ENCODE measurements around the gene PPP1R14C. TPM values are rescaled to one million over a fixed set of nuclear protein-coding genes. Genes with fewer than 3 reads are reported as not detected.

Gene PPP1R14C
- total and polyA plus RNA-seq, 2 experiments from 2014 or later = 2.1 to 5.2 TPM

DNA sequence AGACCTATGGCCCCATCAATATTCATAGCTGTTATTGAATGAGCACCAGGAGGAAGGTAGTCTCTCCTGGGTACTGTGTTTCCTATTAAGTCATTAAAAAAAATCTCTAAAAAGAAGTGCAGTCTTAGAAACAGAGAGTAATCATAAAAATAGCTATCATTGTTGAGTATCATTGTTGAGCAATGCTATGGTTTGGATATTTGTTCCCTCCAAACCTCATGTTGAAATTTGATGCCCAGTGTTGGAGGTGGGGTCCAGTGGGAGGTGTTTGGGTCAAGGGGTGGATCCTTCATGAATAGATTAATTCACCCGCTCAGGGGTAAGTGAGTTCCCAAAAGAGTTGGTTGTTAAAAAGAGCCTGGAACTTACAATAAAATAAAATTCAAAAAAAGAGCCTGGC is 137.9 kb downstream of the PPP1R14C start:
- no peaks in the 10 kb centered on the region for H3K79me2 ChIP-seq
- DNase-seq (ENCODE audit: low spot score) = no peak
- no peak overlapping the region for H2AFZ ChIP-seq
- H3K4me1 ChIP-seq (ENCODE audit: insufficient read depth) = no peaks in the 10 kb centered on the region
- H4K20me1 ChIP-seq (ENCODE audit: insufficient read depth, poor library complexity, severe bottlenecking) = no peaks in the 10 kb centered on the region
- no peaks in the 10 kb centered on the region for H3K9me3 ChIP-seq (ENCODE audit: low read depth)
- H3K4me3 ChIP-seq = no peak overlapping the region
- H3K36me3 ChIP-seq (replicated peaks; ENCODE audit: insufficient read depth, low read depth) = no peaks in the 10 kb centered on the region
- no peak overlapping the region for H3K4me2 ChIP-seq
- H3K27me3 ChIP-seq = no peaks in the 10 kb centered on the region
- TF ChIP-seq, protein P1, sequence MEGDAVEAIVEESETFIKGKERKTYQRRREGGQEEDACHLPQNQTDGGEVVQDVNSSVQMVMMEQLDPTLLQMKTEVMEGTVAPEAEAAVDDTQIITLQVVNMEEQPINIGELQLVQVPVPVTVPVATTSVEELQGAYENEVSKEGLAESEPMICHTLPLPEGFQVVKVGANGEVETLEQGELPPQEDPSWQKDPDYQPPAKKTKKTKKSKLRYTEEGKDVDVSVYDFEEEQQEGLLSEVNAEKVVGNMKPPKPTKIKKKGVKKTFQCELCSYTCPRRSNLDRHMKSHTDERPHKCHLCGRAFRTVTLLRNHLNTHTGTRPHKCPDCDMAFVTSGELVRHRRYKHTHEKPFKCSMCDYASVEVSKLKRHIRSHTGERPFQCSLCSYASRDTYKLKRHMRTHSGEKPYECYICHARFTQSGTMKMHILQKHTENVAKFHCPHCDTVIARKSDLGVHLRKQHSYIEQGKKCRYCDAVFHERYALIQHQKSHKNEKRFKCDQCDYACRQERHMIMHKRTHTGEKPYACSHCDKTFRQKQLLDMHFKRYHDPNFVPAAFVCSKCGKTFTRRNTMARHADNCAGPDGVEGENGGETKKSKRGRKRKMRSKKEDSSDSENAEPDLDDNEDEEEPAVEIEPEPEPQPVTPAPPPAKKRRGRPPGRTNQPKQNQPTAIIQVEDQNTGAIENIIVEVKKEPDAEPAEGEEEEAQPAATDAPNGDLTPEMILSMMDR (IDR thresholded peaks at IDR 0.05; ENCODE audit: poor library complexity) = no peak
- TF ChIP-seq EZH2 (IDR thresholded peaks at IDR 0.05; ENCODE audit: borderline replicate concordance) = no peak
- TF ChIP-seq EZH2phosphoT487 (IDR thresholded peaks at IDR 0.05; ENCODE audit: low read depth, severe bottlenecking, unreplicated experiment) = no peak
- WGBS (ENCODE audit: low lambda C conversion rate, missing lambda C conversion rate) = 89% methylated on average over 1 of the region's 1 CpG
- H3K27ac ChIP-seq = no peak overlapping the region
- no peaks in the 10 kb centered on the region for H3K9me2 ChIP-seq (replicated peaks; ENCODE audit: insufficient read depth)

DNA sequence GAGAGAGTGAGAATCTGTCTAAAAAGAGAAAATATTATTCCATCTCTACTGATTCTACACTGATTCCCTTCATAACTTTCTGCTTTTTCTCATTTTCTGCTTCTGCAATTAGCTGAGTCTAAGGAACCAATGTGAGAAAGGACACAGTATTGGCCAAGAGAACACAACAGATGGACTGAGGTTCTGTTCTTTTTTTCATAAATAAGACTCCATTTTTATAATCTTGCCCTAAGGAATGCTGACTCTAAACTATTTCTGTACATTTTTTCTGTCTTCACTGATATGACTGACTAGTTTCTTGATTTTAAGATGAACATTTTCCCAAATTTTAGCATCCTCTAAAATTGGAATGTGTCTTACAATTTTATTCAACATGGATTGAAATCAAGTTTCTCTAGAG is 138.9 kb downstream of the PPP1R14C start:
- Histone ChIP-seq H3K27me3 (no peaks in the 10 kb centered on the region), H3K27ac (no peak overlapping the region), H3K9me3 (ENCODE audit: low read depth) (no peaks in the 10 kb centered on the region), H3K4me1 (ENCODE audit: insufficient read depth) (no peaks in the 10 kb centered on the region), H2AFZ (no peak overlapping the region), H3K4me2 (no peak overlapping the region), H3K9me2 (replicated peaks; ENCODE audit: insufficient read depth) (no peaks in the 10 kb centered on the region), H3K4me3 (no peak overlapping the region), H4K20me1 (ENCODE audit: insufficient read depth, poor library complexity, severe bottlenecking) (no peaks in the 10 kb centered on the region), H3K36me3 (replicated peaks; ENCODE audit: insufficient read depth, low read depth) (no peaks in the 10 kb centered on the region), H3K79me2 (no peaks in the 10 kb centered on the region)
- TF ChIP-seq EZH2 (IDR thresholded peaks at IDR 0.05; ENCODE audit: borderline replicate concordance) (no peak), EZH2phosphoT487 (IDR thresholded peaks at IDR 0.05; ENCODE audit: low read depth, severe bottlenecking, unreplicated experiment) (no peak)
- TF ChIP-seq, protein P1 (IDR thresholded peaks at IDR 0.05; ENCODE audit: poor library complexity) = no peak
- DNase-seq (ENCODE audit: low spot score) = no peak

DNA sequence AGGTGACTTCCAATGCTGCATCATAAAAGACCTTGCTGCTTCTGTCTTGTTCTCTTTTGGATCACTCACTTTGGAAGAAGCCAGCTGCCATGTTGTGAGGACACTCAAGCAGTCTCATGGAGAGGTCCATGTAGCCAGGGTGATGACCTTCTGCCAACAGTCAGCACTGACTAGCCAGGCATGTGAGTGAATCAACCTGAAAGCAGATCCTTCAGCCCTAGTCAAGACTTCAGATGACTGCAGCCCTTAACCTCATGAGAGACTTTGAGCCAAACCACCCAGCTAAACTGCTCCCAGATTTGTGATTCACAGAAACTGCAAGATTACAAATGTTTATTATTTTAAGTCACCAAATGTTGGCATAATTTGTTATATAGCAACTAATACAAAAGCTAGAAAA is 140.0 kb downstream of the PPP1R14C start:
- Histone ChIP-seq H4K20me1 (ENCODE audit: insufficient read depth, poor library complexity, severe bottlenecking) (no peaks in the 10 kb centered on the region), H3K9me2 (replicated peaks; ENCODE audit: insufficient read depth) (no peaks in the 10 kb centered on the region), H3K4me3 (no peak overlapping the region), H3K27ac (no peak overlapping the region), H3K27me3 (no peaks in the 10 kb centered on the region), H3K4me2 (no peak overlapping the region), H3K4me1 (ENCODE audit: insufficient read depth) (no peaks in the 10 kb centered on the region), H2AFZ (no peak overlapping the region), H3K9me3 (ENCODE audit: low read depth) (no peaks in the 10 kb centered on the region), H3K36me3 (replicated peaks; ENCODE audit: insufficient read depth, low read depth) (no peaks in the 10 kb centered on the region), H3K79me2 (no peaks in the 10 kb centered on the region)
- TF ChIP-seq EZH2phosphoT487 (IDR thresholded peaks at IDR 0.05; ENCODE audit: low read depth, severe bottlenecking, unreplicated experiment) = no peak
- TF ChIP-seq, protein P1 (IDR thresholded peaks at IDR 0.05; ENCODE audit: poor library complexity) = no peak
- TF ChIP-seq EZH2 (IDR thresholded peaks at IDR 0.05; ENCODE audit: borderline replicate concordance) = no peak
- DNase-seq (ENCODE audit: low spot score) = no peak

DNA sequence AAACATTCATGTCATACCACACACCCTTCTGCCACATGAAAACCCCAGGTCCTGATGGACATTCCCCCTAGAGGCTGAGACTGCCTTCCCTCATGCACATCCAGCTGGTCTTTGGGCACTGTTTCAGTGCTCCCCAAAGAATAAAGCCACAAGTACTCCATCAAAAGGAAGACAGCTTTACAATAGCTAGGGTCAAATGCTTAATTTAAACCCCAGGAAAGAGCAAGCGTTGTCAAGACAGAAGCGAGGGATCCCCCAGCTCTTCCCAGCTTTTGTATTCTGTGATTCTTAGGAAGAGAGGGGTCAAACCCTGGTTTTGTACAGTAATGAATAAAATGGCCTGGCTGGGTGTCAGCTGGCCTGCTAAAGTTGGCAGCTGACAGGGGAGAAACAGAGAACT is 143.6 kb downstream of the PPP1R14C start:
- Histone ChIP-seq H3K4me1 (ENCODE audit: insufficient read depth) (no peaks in the 10 kb centered on the region), H3K4me2 (no peak overlapping the region), H3K79me2 (no peaks in the 10 kb centered on the region), H2AFZ (no peak overlapping the region), H3K27ac (no peak overlapping the region), H3K36me3 (replicated peaks; ENCODE audit: insufficient read depth, low read depth) (no peaks in the 10 kb centered on the region), H4K20me1 (ENCODE audit: insufficient read depth, poor library complexity, severe bottlenecking) (no peaks in the 10 kb centered on the region), H3K9me3 (ENCODE audit: low read depth) (no peaks in the 10 kb centered on the region), H3K27me3 (no peaks in the 10 kb centered on the region), H3K9me2 (replicated peaks; ENCODE audit: insufficient read depth) (no peaks in the 10 kb centered on the region), H3K4me3 (no peak overlapping the region)
- WGBS (ENCODE audit: low lambda C conversion rate, missing lambda C conversion rate) = 97% methylated on average over 2 of the region's 2 CpGs
- no peak for DNase-seq (ENCODE audit: low spot score)
- TF ChIP-seq, protein P1 (IDR thresholded peaks at IDR 0.05; ENCODE audit: poor library complexity) = no peak
- no peak for TF ChIP-seq EZH2 (IDR thresholded peaks at IDR 0.05; ENCODE audit: borderline replicate concordance)
- TF ChIP-seq EZH2phosphoT487 (IDR thresholded peaks at IDR 0.05; ENCODE audit: low read depth, severe bottlenecking, unreplicated experiment) = no peak
